ENCODE measurements around the gene CACNA1C. TPM values are rescaled to one million over a fixed set of nuclear protein-coding genes. Genes with fewer than 3 reads are reported as not detected.

CACNA1C gene
- total RNA-seq, 4 donors from 2014 or later: 2.9 to 5.3 (median 4.3) TPM

GRCh38 chr12:2270846-2271245 lies 218.1 kb downstream of the CACNA1C start:
- no peak for TF ChIP-seq CTCF (IDR thresholded peaks at IDR 0.05; ENCODE audit: low read depth)

GRCh38 chr12:2271961-2272360 lies 219.2 kb downstream of the CACNA1C start:
- TF ChIP-seq CTCF (IDR thresholded peaks at IDR 0.05; ENCODE audit: low read depth): no peak

GRCh38 chr12:2273288-2273687 lies 220.5 kb downstream of the CACNA1C start:
- no peak for TF ChIP-seq CTCF (IDR thresholded peaks at IDR 0.05; ENCODE audit: low read depth)

GRCh38 chr12:2273751-2274150 lies 221.0 kb downstream of the CACNA1C start:
- no peak for TF ChIP-seq CTCF (IDR thresholded peaks at IDR 0.05; ENCODE audit: low read depth)

GRCh38 chr12:2274733-2275132 lies 221.9 kb downstream of the CACNA1C start:
- no peak for TF ChIP-seq CTCF (IDR thresholded peaks at IDR 0.05; ENCODE audit: low read depth)

- no peak for TF ChIP-seq CTCF (IDR thresholded peaks at IDR 0.05; ENCODE audit: low read depth)
Observed at GRCh38 chr12:2276288-2277033, 223.7 kb downstream of the CACNA1C start.

- TF ChIP-seq CTCF (IDR thresholded peaks at IDR 0.05; ENCODE audit: low read depth): no peak
Observed at GRCh38 chr12:2277492-2278155, 224.8 kb downstream of the CACNA1C start.
